Smooth muscle cell (in vitro differentiated cells): ENCODE results near the gene GRK7. TPM values are rescaled to one million over a fixed set of nuclear protein-coding genes. Genes with fewer than 3 reads are reported as not detected.

ENCODE experiments used
- DNase-seq: peaks from one replicate; lab custom pipeline; 2025; ENCODE audit not compliant: unreplicated experiment; lab: John Stamatoyannopoulos, UW
- H2AFZ ChIP-seq: fragments of 200-600 bp; sonication (generic); 2 replicates; pipeline ENCODE4 v1.6.0; 2016; ENCODE audit warnings: antibody characterized with exemption, low read depth, mild to moderate bottlenecking
- H3F3A ChIP-seq: fragments of 200-600 bp; sonication (generic); 2 replicates; pipeline ENCODE4 v1.6.0; 2017; ENCODE audit warnings: antibody characterized with exemption, low read depth
- H3K27ac ChIP-seq: fragments of 200-600 bp; sonication (generic); 2 replicates; pipeline ENCODE4 v1.5.1; 2016; ENCODE audit warnings: low read depth, mild to moderate bottlenecking
- H3K27me3 ChIP-seq: fragments of 200-600 bp; sonication (generic); 2 replicates; pipeline ENCODE4 v1.6.1; 2016; ENCODE audit warnings: low read depth, mild to moderate bottlenecking
- H3K36me3 ChIP-seq: fragments of 200-600 bp; sonication (generic); 2 replicates; pipeline ENCODE4 v1.5.1; 2016; ENCODE audit warnings: low read depth
- H3K4me1 ChIP-seq: fragments of 200-600 bp; sonication (generic); 2 replicates; pipeline ENCODE4 v1.5.1; 2016; ENCODE audit warnings: low read depth
- H3K4me2 ChIP-seq: fragments of 200-600 bp; sonication (generic); 2 replicates; pipeline ENCODE4 v1.6.0; 2016; ENCODE audit warnings: mild to moderate bottlenecking
- H3K4me3 ChIP-seq: fragments of 200-600 bp; sonication (generic); 2 replicates; pipeline ENCODE4 v1.5.1; 2016; ENCODE audit warnings: mild to moderate bottlenecking
- H3K79me2 ChIP-seq: fragments of 200-600 bp; sonication (generic); 2 replicates; pipeline ENCODE4 v1.6.0; 2016; ENCODE audit warnings: low read depth, mild to moderate bottlenecking
- H3K9ac ChIP-seq: fragments of 200-600 bp; sonication (generic); 2 replicates; pipeline ENCODE4 v1.6.0; 2016; ENCODE audit warnings: low read depth
- H3K9me3 ChIP-seq: fragments of 200-600 bp; sonication (generic); replicated peaks from 2 replicates; pipeline ENCODE4 v1.5.1; 2016; ENCODE audit warnings: low read depth
- H4K20me1 ChIP-seq: fragments of 200-600 bp; sonication (generic); 2 replicates; pipeline ENCODE4 v1.6.0; 2016; ENCODE audit warnings: low read depth
- WGBS: methylation state at CpG from one replicate; pipeline ENCODE4 v1.1.7; 2016; ENCODE audit warnings: low lambda C conversion rate; 5-methylcytosine and 5-hydroxymethylcytosine counted together
- polyA plus RNA-seq: library from polyadenylated mRNA; unstranded; fragments of >200 nt; fragmentation: Nextera tagmentation; extraction: Ambion mirVana; gene quantifications from 2 replicates; pipeline ENCODE4 v1.2.1, GENCODE V29; 2016
- total RNA-seq: library from RNA; depleted of rRNA; stranded (reverse); fragments of >200 nt; gene quantifications from 2 replicates; pipeline ENCODE4 v1.2.3, GENCODE V29; 2014
- TF ChIP-seq, protein P1 (sequence below): fragments of 200-600 bp; sonication (generic); IDR thresholded peaks from 2 replicates; pipeline ENCODE4 v1.5.1; 2017; ENCODE audit warnings: borderline replicate concordance, mild to moderate bottlenecking, antibody characterized with exemption; ENCODE audit not compliant: insufficient read depth, poor library complexity, severe bottlenecking

The GRK7 gene
- total and polyA plus RNA-seq, 2 experiments from 2014 or later, result not detected

DNA sequence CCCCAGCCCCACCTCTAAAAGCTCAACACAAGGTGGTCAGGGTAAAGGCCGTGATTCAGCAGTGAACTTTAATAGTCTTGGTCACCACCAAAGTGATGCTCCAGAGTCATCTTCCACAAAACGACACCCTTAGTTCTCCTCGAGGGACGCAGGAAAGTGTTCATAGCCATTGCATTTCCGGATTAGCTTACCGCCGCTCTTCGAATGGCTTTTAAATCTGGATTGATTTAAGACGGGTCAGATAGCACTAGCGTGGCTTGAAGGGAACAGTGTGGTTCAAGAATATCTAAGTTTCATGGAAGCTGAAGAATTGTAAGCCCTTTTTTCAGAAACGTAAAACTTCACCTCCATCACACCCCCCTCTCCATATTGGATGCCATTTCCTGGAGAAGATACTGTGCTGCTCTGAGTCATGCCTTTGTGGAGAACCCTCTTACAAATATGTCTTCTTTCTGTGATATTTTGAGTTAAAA lies 24.3 kb upstream of the GRK7 start:
- DNase-seq, result no peak
- H3K4me2 ChIP-seq, result peak overlapping the region; percentile 95
- no peaks in the 10 kb centered on the region for H3K27me3 ChIP-seq
- H3K36me3 ChIP-seq, result no peaks in the 10 kb centered on the region
- peak overlapping the region; percentile 95 for H3K4me3 ChIP-seq
- H3K79me2 ChIP-seq, result peaks cover 56% of the 10 kb centered on the region
- peak overlapping the region; percentile 89 for H3K27ac ChIP-seq
- no peaks in the 10 kb centered on the region for H3K9me3 ChIP-seq
- H2AFZ ChIP-seq, result peak overlapping the region; percentile 97
- H3K4me1 ChIP-seq, result peaks cover 17% of the 10 kb centered on the region
- peaks cover 40% of the 10 kb centered on the region for H4K20me1 ChIP-seq
- WGBS, result under 1% methylated on average over 11 of the region's 11 CpGs
- TF ChIP-seq, protein P1, sequence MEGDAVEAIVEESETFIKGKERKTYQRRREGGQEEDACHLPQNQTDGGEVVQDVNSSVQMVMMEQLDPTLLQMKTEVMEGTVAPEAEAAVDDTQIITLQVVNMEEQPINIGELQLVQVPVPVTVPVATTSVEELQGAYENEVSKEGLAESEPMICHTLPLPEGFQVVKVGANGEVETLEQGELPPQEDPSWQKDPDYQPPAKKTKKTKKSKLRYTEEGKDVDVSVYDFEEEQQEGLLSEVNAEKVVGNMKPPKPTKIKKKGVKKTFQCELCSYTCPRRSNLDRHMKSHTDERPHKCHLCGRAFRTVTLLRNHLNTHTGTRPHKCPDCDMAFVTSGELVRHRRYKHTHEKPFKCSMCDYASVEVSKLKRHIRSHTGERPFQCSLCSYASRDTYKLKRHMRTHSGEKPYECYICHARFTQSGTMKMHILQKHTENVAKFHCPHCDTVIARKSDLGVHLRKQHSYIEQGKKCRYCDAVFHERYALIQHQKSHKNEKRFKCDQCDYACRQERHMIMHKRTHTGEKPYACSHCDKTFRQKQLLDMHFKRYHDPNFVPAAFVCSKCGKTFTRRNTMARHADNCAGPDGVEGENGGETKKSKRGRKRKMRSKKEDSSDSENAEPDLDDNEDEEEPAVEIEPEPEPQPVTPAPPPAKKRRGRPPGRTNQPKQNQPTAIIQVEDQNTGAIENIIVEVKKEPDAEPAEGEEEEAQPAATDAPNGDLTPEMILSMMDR, result no peak
- no peaks in the 10 kb centered on the region for H3F3A ChIP-seq
- H3K9ac ChIP-seq, result peak overlapping the region; percentile 94

DNA sequence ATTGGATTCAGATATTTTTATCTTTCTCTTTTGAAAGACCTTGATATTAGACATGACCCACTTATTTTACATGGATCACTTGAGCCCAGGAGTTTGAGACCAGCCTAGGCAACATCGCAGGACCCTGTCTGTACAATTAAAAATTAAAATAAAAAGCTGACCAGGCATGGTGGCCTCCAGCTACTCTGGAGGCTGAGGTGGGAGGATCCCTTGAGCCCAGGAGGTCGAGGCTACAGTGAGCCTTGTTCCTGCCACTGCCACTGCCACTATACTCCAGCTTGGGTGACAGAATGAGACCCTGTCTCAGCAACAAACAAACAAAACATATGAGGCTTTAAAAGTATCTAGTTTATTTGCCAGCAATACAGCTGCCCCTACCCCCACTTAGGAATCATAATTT lies 23.5 kb upstream of the GRK7 start:
- TF ChIP-seq, protein P1, result no peak
- Histone ChIP-seq H2AFZ (peak overlapping the region; percentile 97), H3K9me3 (no peaks in the 10 kb centered on the region), H3K4me3 (peak overlapping the region; percentile 95), H3F3A (no peaks in the 10 kb centered on the region), H3K36me3 (no peaks in the 10 kb centered on the region), H3K27me3 (no peaks in the 10 kb centered on the region), H4K20me1 (peaks cover 48% of the 10 kb centered on the region), H3K27ac (peak overlapping the region; percentile 89), H3K4me2 (peak overlapping the region; percentile 95), H3K4me1 (peaks cover 17% of the 10 kb centered on the region), H3K9ac (peak overlapping the region; percentile 94), H3K79me2 (peaks cover 64% of the 10 kb centered on the region)
- DNase-seq, result no peak
- 81% methylated on average over 2 of the region's 2 CpGs for WGBS

DNA sequence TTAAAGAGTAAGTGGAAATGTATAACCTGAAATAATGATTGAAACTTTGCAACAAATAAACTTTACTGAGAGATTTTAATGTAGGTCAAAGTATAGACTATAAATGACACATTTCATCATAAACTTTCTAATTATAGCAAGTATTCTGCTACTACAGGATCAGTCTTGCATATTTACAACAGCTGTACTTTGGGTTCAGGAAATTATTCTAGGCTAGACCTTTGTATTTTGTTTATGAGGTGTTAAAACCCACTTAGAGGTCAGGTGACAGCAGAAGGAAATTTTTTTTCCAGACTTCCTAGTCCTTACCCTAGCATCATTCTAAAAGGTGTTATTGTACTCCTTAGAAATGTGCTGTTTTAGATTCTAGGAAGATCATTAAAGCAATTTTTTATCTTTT lies 22.9 kb upstream of the GRK7 start:
- no peak for DNase-seq
- TF ChIP-seq, protein P1, result no peak
- H3K4me2 ChIP-seq, result peak overlapping the region; percentile 95
- peaks cover 54% of the 10 kb centered on the region for H4K20me1 ChIP-seq
- peaks cover 17% of the 10 kb centered on the region for H3K4me1 ChIP-seq
- no peak overlapping the region for H2AFZ ChIP-seq
- H3K9ac ChIP-seq, result peak overlapping the region; percentile 94
- peak overlapping the region; percentile 89 for H3K27ac ChIP-seq
- H3K4me3 ChIP-seq, result peak overlapping the region; percentile 95
- H3F3A ChIP-seq, result no peaks in the 10 kb centered on the region
- H3K79me2 ChIP-seq, result peaks cover 69% of the 10 kb centered on the region
- H3K36me3 ChIP-seq, result peaks cover 3% of the 10 kb centered on the region
- no peaks in the 10 kb centered on the region for H3K27me3 ChIP-seq
- no peaks in the 10 kb centered on the region for H3K9me3 ChIP-seq

DNA sequence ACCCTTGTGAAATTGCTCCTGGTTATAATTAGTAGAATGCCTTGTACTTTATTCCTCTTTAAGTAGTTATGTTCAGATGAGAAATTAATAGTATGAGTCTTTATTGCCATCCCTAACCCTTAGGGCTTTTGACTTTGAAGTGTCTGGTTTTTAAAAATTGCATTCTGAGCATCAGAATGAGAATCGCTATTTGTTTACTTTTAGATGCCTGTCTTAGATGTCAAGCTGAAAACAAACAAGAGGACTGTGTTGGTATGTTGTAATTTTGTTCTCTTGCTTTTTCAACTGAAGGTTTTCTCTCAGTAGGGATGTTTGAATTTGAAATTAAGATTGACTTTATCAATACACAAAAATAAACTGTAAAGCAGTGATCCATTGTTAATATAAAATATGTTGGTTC lies 19.9 kb upstream of the GRK7 start:
- no peak overlapping the region for H3K4me3 ChIP-seq

More for the DNA sequence above, 19.9 kb upstream of the GRK7 start:
- peaks cover 16% of the 10 kb centered on the region for H3K36me3 ChIP-seq
- WGBS, result 53% methylated on average over 1 of the region's 1 CpG
- no peak for DNase-seq
- H3K27ac ChIP-seq, result no peak overlapping the region
- TF ChIP-seq, protein P1, result no peak
- no peaks in the 10 kb centered on the region for H3F3A ChIP-seq
- H3K79me2 ChIP-seq, result peaks cover 69% of the 10 kb centered on the region
- no peak overlapping the region for H3K9ac ChIP-seq
- no peaks in the 10 kb centered on the region for H3K9me3 ChIP-seq
- no peaks in the 10 kb centered on the region for H3K27me3 ChIP-seq
- H3K4me2 ChIP-seq, result no peak overlapping the region
- H4K20me1 ChIP-seq, result peaks cover 79% of the 10 kb centered on the region
- H2AFZ ChIP-seq, result no peak overlapping the region
- H3K4me1 ChIP-seq, result peaks cover 17% of the 10 kb centered on the region
